Right atrium auricular region (tissue), 2 donors: ENCODE results near the gene TSPO. TPM values are rescaled to one million over a fixed set of nuclear protein-coding genes. Genes with fewer than 3 reads are reported as not detected.
A peak's percentile ranks its signal among the peaks of the same experiment; 100 is the strongest.
"Not testable (repeated sequence)": the region's sequence is repeated elsewhere in the genome, so short reads cannot be mapped to it uniquely, and the experiment has no call there.

Experiments used
- DNase-seq: peaks from one replicate; pipeline ENCODE4 v3.0.0-alpha.2; 2019; ENCODE audit warnings: low spot score
- H3K27ac ChIP-seq, 2 donors: fragments of 200-600 bp; sonication (generic); 1 replicate in 1 of 2; 2 replicates in 1 of 2; pipeline ENCODE4 v1.5.1; 2016 to 2019
- H3K27me3 ChIP-seq, 2 donors: fragments of 200-600 bp; sonication (generic); one replicate each; pipeline versions ENCODE4 v1.5.1 to v1.6.0; 2017 to 2019
- H3K36me3 ChIP-seq: fragments of 200-600 bp; sonication (generic); one replicate; pipeline ENCODE4 v1.5.1; 2016
- H3K4me1 ChIP-seq, 2 donors: fragments of 200-600 bp; sonication (generic); one replicate each; pipeline versions ENCODE4 v1.5.1 to v1.6.0; 2017 to 2019
- H3K4me3 ChIP-seq, 2 donors: fragments of 200-600 bp; sonication (generic); 1 replicate in 1 of 2; 2 replicates in 1 of 2; pipeline ENCODE4 v1.5.1; 2017 to 2019; ENCODE audit warnings: mild to moderate bottlenecking in 1 of 2, moderate library complexity in 1 of 2
- H3K9me3 ChIP-seq, 2 donors: fragments of 200-600 bp; sonication (generic); one replicate each; pipeline ENCODE4 v1.5.1; 2019
- total RNA-seq, 2 donors: library from RNA; depleted of rRNA; stranded (reverse); fragments of >200 nt; gene quantifications; one replicate each; pipeline ENCODE4 v1.1.0, GENCODE V29; 2016
- TF ChIP-seq, protein P1 (sequence below), 2 donors: fragments of 200-600 bp; sonication (generic); IDR thresholded peaks; one replicate each; pipeline ENCODE4 v1.5.1; 2019; ENCODE audit warnings: antibody characterized with exemption in 2 of 2

TSPO gene
- 100 to 1,000 TPM; 182 to 241 TPM for total RNA-seq

DNA sequence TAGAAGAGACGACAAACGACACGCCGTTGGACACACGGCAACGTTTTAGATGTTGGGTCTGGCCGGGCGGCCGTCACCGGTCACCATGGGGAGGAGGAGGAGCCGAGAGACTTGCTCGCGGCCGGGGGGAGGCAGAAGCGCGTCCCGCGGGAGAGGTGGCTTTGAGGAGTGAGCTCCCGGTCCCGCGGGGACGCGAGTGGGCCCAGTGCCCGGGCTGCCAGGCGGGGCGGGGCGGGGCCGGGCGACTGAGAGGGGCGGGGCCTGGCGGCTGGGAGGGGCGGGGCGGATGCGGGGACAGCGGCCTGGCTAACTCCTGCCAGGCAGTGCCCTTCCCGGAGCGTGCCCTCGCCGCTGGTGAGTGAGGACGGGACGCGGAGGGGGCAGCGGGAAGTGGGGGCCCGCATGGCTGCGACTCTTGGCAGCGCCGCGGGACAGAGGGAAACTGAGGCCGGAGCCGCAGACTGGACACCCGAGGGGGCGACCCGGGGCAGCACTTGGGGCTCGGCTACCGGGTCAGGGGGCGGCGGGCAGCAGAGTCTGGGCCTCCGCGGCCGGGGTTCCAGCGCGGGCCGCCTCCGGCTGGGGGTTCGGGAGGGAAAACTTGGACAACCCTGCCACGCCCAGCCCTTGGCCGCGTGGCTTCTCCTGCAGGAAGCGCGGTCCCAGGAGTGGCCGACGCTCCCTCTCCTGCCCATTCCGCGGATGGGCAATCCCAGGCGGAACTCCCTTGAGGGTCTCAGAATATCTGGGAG is at the start of gene TSPO:
Gene TSPO, plus strand, starts transcription at position 309 of the 752 bp plus-strand sequence. CDS start 7,680 bp downstream, outside the sequence.
- Histone ChIP-seq H3K9me3 (no peaks in the 10 kb centered on the region), H3K27ac (peak within 1 kb of the TSS; percentile 86 to 93), H3K4me3 (peak within 1 kb of the TSS; percentile 64 to 96), H3K27me3 (no peaks in the 10 kb centered on the region), H3K4me1 (peaks cover 0 to 36% of the 10 kb centered on the region in 2 donors), H3K36me3 (no peaks in the 10 kb centered on the region)
- peak; percentile 78 for DNase-seq
- TF ChIP-seq, protein P1, sequence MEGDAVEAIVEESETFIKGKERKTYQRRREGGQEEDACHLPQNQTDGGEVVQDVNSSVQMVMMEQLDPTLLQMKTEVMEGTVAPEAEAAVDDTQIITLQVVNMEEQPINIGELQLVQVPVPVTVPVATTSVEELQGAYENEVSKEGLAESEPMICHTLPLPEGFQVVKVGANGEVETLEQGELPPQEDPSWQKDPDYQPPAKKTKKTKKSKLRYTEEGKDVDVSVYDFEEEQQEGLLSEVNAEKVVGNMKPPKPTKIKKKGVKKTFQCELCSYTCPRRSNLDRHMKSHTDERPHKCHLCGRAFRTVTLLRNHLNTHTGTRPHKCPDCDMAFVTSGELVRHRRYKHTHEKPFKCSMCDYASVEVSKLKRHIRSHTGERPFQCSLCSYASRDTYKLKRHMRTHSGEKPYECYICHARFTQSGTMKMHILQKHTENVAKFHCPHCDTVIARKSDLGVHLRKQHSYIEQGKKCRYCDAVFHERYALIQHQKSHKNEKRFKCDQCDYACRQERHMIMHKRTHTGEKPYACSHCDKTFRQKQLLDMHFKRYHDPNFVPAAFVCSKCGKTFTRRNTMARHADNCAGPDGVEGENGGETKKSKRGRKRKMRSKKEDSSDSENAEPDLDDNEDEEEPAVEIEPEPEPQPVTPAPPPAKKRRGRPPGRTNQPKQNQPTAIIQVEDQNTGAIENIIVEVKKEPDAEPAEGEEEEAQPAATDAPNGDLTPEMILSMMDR (IDR thresholded peaks at IDR 0.05): no peak

DNA sequence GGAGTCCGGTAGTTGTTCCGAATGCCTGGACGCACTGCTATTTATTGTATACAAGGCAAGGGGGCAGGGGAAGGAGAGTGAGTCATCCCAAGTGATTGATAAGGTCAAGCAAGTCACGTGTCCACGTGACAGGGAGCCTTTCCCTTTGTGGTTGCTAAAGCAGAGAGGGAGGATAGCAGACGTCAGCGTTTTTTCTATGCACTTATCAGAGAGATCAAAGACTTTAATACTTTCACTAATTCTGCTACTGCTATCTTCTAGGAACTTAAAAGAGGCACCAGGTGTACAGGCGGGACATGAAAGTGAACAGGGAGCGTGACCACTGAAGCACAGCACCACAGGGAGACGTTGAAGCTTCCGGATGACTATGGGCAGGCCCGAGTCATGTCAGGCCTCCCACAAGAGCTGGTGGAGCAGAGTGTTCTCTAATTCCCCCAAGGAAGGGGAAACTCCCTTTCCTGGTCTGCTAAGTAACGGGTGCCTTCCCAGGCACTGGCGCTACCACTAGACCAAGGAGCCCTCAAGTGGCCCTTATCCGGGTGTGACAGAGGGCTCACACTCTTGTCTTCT is 47.2 kb upstream of the TSPO start:
- not testable (repeated sequence) for H3K27ac ChIP-seq, H3K36me3 ChIP-seq, H3K9me3 ChIP-seq, DNase-seq, H3K27me3 ChIP-seq, H3K4me3 ChIP-seq
- H3K4me1 ChIP-seq: peaks cover 0 to 14% of the 10 kb centered on the region in 2 donors

DNA sequence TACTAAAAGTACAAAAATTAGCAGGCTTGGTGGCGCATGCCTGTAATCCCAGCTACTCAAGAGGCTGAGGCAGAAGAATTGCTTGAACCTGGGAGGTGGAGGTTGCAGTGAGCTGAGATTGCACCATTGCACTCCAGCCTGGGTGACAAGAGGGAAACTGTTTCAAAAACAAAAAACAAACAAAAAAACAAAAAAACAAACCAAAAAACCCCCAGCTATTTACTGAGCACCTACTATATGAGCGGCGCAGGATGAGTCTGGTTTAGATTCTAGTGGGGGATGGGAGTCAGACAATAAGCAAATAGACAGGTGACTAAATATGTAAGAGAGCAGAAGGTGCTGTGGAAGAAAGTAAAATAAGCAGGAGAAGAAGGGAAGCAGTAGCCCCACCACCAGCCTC is 46.4 kb upstream of the TSPO start:
- not testable (repeated sequence) for H3K4me3 ChIP-seq, DNase-seq, H3K36me3 ChIP-seq, H3K27ac ChIP-seq, H3K9me3 ChIP-seq, H3K27me3 ChIP-seq
- H3K4me1 ChIP-seq: peaks cover 0 to 14% of the 10 kb centered on the region in 2 donors

DNA sequence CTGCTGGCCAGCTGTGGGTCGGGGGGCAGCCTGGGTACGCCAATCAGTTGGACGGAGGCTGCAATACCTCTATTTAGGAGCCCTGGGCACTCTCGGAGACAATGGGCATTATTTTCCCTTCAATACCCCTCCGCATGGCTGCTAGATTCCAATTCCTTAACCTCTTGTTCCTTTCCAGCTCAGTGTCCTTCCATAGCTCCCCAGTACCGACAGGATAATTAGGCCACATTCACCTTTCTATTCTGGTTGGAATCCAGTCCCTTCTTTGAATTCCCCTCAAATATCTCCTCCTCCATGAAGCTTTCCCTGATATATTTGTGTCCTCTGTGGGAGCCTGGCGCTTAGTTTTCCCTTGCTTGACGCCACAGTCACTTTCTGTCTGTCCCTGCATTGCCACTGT is 45.1 kb upstream of the TSPO start:
- TF ChIP-seq, protein P1 (IDR thresholded peaks at IDR 0.05): no peak
- no peaks in the 10 kb centered on the region for H3K9me3 ChIP-seq
- DNase-seq: no peak

DNA sequence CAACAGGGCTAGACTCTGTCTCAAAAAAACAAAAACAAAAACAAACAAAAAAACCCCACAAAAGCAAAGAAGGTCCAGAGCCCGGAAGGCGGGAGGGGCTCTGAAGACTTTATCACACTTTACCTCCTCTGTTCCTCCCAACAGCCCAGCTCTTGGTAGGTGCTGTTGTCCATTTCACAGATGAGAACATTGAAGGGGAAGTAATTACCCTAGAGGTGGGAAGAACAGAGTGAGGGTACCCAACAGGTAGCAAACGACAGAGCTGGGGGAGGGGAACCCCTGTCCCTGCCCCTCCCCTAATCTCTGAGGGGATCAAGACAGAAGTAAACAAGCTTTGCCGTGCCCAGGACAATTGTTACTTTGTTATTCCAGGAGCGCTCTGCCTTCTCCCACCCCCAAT is 41.8 kb upstream of the TSPO start:
- Histone ChIP-seq H3K9me3 (no peaks in the 10 kb centered on the region), H3K27ac (no peak overlapping the region), H3K4me3 (no peak overlapping the region), H3K27me3 (no peaks in the 10 kb centered on the region), H3K36me3 (no peaks in the 10 kb centered on the region), H3K4me1 (peaks cover 0 to 21% of the 10 kb centered on the region in 2 donors)
- no peak for DNase-seq
- TF ChIP-seq, protein P1 (IDR thresholded peaks at IDR 0.05): no peak

More for the DNA sequence above, 45.1 kb upstream of the TSPO start:
- no peak overlapping the region for H3K4me3 ChIP-seq
- no peaks in the 10 kb centered on the region for H3K36me3 ChIP-seq
- H3K4me1 ChIP-seq: peaks cover 0 to 28% of the 10 kb centered on the region in 2 donors
- H3K27me3 ChIP-seq: no peaks in the 10 kb centered on the region
- H3K27ac ChIP-seq: no peak overlapping the region

DNA sequence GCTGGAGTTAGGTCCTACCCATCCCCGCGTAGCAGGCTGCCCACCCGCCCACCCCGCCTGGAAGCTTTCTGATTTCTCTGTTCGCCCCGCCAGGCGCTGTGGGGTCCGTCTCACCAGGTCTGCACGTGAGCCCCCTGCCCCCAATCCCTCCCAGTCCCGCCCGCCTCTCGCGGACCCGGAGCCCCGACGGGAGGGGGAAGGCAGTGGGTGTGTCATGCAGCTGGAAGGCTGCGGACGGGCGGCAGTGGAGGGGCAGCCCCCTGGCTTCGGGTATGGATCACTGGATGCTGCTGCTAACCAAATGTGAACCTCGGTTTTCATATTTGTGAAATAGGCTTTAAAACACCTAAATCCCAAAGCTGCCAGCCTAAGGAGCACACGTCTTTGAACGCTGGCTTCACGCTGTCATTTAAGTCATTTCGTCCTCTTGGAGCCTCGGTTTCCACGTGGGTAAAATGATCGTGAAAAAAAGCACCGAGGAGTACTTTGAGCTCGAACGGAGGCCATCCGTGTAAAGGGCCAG is 41.4 kb upstream of the TSPO start:
- Histone ChIP-seq H3K27me3 (no peaks in the 10 kb centered on the region), H3K4me3 (peak overlapping the region; percentile 36 to 55), H3K27ac (no peak overlapping the region), H3K4me1 (peaks cover 0 to 20% of the 10 kb centered on the region in 2 donors), H3K9me3 (no peaks in the 10 kb centered on the region), H3K36me3 (no peaks in the 10 kb centered on the region)
- no peak for DNase-seq
- TF ChIP-seq, protein P1 (IDR thresholded peaks at IDR 0.05): no peak
